HG03025 (cell line): ENCODE results near the gene UST.
"Not testable (repeated sequence)": the region's sequence is repeated elsewhere in the genome, so short reads cannot be mapped to it uniquely, and the experiment has no call there.

ENCODE experiments used
- ATAC-seq: cut with Tn5 transposase; IDR thresholded peaks from one replicate; pipeline ENCODE4 v1.9.1; 2021; ENCODE audit warnings: mild to moderate bottlenecking, moderate library complexity; ENCODE audit not compliant: unreplicated experiment, low FRiP score

The UST gene

DNA sequence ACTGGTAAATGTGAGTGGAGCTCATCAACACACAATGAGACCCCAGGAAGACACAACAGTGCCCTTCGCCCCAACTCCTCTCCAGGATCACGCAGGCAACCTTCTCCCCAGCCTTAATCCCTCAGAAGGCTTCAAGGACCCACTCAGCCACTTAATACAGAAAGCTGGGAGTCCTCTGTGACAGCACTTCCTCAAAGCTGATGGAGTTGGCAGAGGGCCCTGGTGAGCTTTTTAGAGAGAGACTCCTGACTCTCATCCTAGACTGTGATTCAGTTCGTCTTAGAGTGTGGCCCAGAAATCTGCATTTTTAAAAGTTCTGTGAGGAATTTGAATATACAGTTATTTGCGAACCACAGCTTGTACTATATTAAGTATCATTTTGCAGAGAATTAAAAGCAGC lies 187.7 kb downstream of the UST start:
- no peak for ATAC-seq

DNA sequence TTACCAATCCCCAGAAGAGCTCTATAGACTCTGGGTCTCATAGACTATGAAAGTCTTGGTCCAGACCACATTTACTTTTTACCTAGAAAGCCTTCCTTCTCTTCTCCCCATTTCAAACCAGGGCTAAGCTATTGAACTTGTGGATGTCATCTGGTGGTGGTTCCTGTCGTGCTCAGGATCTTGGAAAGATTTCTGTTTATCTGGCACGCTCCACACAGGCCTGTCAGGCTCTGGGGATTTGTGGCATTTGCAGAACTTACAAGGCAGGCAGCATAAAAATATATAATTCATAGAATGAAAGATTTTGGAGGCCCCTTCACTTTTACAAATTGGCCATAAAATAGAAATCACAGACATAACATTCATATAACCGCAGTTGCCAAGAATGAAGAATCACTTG lies 188.1 kb downstream of the UST start:
- no peak for ATAC-seq

DNA sequence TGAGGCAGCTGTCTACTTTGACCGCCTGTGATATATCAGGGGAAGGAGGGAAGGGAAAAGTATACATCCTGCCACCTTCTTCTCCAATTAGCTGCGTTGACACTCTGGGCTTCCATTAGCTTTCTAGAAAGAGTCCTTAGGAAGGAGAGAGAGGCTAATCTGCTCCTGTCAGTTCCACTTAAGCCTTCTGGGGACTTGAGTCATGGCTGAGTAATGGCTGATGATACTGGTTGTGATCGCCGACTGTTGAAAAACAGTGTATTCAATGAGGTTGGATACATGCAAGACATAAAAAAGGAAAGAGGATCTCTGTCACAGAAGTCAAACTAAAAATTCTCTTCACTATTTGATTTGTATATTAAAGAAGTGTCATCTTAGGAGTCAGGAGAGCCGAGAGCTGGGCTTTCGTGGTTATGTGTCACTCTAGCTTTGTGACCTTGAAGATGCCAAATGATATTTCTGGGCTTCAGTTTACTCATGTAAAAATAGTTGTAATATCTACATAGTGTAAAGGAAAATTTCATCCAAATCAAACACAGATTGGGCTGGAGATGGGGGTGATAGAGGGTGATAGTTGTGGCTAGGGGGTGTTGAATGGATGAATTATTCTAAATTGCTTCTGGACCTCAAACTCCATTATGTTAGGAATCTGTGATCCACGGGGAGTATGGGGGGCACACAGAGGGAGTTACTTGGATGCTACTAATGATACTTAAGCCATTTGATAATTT lies 189.0 kb downstream of the UST start:
- ATAC-seq: no peak

DNA sequence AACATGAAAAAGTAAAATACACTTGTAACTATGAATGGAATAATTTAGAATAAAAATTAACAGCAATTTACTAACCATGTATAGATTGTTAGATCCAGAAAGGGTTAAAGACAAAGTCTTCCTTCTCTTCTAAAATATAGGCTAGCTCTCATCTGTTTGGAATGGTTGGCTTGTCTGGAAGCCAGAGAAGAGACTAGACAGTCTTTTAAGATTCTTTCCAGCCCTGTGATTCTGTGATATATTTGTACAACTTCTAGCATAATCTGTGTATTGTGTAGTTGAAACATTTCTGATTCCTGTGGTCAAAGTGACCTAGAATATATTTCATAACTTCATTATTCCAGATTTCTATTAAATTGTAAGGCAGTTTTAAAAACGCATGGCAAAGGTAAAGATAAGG lies 196.6 kb downstream of the UST start:
- no peak for ATAC-seq

DNA sequence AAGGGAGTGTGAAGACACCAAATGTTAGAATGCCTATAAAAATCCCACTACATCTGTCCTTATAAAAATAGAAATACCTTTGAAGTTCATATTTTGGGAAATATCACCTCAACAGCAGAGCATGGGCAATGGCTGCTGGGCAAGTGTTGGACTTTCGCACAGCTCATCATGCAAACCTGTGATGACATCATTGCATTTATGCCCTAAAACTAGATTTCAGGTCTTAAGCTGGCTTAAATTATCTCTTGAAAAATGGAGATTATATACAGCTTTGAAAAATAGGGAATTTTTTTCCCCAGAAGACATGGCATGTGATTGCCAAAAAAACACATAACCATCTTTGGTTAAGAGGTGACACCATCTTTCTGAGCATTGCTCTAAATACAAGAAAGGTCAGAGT lies 197.8 kb downstream of the UST start:
- ATAC-seq: no peak

DNA sequence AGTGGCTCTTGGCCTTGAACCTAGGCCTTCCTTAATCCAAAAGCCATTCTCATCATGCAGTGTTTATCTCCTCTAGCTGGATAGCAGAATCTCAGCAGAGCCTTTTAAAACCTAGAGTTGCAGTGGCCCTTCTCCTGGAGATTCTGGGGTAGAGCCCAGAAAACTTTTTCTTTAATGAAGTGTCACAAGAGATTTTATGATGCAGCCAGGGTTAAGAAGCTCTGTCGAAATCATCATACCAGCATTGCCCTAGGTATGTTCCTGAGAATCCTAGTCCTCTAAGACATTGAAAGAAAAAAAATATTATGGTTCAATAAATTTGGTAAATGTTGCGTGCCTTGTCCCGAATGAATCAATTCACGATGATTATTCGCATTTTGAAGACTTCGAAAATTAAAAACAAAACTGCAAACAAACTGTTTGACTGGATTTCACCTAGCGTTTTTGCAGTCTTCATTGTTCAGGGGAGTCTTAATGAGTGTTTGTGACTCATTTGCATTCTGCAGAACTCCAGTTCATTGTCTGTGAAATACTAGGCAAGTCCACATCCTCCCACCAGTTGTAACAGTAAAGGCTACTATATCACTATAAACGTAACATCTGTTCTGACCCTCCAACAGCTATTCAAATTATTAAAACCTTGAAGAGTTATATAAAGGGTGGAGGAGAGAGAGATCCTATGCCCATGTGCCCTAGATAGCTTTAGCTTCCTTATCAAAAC lies 198.6 kb downstream of the UST start:
- ATAC-seq: no peak

DNA sequence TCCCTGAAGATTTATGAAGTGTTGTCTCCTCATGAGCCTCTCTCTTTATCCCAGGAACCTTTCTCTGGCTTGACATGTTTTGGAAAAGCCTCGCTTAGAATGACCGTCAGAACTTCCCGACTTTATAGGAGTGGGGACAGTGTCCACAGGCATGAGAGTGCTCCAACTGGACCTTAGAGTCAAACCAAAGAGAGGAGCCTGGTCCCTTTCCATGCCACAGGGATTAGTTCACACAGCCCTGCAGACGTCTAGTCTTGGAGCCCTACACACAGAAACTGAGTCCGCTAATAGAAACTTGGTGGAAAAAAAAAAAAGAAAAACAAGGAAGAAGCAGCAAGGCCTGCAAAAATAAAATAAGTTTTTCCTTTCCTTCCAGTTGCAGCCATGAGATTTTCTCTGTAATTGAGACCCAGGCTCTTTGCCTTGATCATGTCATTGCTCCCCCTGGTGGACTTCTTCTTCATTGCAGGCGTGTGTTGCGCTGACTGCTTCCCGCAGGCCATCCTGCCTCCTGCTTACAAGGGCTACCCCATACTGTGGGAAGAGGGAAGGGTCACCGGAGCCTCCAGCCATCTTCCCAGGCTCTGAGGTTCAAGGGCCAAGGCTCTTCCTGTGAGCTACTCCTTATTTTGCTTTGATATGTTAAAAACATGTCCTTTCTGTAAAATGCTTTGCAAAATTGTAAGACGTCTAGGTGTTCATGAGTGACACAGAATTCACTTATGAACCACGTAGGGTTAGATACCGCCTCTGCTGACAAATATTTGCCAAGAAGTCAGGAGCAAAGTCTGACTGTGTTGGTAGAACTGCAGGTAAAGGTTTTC lies 201.0 kb downstream of the UST start:
- ATAC-seq: peak; percentile 71

DNA sequence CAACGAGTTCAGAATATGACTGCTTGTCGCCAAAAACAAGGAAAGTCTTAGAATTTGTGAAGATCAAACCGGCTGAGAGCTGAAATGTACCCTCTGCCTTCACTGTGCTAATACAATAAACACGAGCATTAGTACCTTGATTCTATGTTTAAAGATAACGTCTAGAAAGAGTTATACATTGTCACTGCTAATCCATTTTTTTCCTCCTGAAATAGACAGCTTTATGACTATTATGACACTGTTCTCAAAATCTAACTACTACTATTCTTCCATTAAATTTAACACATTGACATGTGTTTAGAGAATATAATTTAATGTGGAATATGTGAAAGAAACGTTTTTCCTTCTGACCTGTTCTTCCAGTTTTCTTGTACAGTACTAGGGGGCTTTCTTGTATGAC lies 204.8 kb downstream of the UST start:
- no peak for ATAC-seq

DNA sequence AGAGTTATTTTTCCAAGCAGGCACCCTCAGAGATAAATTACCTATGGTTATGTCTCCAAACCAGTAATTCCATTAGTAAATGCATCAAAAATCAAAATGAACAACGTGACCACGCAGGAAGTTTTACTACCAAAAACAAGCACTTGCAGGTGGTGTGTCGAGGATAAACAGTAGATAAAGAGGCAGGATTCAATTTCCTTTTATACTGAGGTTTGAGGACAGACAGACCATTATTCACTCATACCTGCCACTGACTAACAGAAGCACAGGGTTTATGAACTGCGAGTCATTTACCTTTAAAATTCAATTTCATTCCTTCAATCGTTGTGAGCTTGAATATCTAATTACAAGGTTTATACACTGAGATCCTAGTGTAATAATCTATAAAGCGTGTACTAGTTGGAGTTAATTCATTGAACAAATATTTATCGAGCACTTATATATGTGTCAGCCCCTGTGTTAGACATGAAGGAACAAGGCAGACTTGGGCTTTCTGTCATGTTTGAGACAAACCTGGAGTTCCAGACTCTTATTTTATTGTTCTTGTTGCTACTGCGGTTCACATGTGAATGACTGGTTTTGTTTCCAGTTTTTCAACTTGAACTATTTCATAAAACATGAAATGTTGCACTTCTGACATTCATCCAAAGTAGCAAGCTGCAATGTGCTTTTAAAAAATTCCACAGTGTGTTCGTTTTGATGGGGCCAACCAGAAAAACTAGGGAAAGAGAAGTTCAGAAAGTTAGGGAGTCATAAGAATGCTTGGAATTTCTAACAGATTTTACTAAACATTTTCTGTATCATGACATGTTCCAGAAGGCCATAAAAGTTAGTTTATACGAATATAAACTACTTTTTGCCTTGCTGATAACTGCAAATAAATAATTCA lies 205.6 kb downstream of the UST start:
- ATAC-seq: no peak

DNA sequence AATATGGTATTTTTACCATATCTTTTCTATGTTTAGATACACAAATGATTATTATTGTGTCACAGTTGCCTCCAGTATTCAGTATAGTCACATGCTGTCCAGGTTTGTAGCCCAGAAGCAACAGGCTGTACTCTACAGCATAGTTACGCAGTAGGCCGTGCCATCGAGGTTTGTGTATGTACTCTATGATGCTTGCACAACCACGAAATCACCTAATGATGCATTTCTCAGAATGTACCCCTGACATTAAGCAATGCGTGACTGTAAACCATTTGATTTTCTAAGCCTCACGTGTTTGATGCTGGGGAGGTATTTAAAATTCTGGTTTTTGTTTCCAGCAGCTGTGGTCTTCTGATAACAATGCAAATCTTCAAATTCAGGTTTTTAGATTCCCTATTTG lies 207.6 kb downstream of the UST start:
- no peak for ATAC-seq

DNA sequence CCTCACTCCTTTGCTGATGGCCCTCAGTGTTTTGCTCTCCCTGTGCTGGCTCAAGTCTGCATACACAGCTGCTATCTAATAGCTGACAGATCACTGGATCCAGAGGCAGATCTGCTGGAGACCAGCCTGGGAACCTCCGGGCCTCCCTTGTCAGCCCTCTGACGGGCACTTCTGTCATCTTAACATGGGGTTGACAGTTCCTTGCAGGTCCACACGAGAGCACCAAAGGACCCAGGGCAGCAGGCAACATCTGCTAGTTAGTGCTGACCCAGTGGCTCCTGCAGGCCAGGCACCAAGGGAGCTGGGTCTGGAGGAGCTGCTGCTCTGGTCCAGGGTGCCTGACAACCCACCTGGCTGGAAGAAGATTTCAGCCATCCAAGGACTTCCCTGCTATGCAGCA lies 208.1 kb downstream of the UST start:
- no peak for ATAC-seq

DNA sequence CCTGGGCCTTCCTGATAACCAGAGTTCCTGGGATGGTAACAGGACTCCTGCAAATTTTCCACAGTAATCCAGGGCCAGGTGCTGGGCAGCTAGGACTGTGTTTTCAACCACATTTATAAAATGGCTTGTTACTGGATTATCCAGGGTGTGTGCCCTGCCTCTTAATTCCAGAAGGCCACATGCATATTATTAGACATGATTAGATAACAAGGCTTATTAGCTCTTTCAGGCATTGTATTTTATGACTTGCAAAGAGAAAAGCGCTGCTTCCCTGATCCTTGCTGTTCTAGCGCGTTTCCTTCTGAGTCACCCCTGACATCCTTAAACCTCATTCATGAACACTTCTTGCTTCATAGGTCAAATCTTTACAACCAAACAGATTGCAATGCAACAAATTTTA lies 208.6 kb downstream of the UST start:
- ATAC-seq: no peak

DNA sequence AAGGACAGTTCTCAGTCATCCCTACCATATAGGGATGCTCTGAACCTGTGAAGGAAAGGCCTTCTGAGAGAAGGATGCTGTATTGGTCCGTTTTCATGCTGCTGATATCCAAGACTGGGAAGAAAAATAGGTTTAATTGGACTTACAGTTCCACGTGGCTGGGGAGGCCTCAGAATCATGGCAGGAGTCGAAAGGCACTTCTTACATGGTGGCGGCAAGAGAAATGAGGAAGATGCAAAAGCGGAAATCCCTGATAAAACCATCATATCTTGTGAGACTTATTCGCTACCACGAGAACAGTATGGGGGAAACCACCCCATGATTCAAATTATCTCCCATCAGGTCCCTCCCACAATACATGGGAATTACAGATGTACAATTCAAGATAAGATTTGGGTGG lies 209.3 kb downstream of the UST start:
- not testable (repeated sequence) for ATAC-seq

DNA sequence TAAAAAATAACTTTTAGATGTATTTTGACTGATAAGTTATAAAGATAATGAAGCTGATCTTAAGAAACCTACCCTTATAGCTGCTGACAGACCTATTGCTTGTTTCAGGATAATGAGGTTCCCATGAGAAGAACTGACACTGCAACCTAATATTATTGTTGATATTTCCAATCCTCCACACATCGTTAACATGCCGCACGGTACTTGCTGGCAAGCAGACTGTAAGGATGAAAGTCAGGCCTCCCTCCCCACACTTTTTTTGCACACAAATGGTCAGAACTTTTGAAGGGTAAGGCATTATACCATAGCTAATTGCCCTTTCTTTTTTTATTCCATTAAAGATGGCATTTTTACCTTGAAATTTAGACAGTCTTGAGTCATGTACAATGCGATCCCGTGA lies 210.9 kb downstream of the UST start:
- no peak for ATAC-seq

DNA sequence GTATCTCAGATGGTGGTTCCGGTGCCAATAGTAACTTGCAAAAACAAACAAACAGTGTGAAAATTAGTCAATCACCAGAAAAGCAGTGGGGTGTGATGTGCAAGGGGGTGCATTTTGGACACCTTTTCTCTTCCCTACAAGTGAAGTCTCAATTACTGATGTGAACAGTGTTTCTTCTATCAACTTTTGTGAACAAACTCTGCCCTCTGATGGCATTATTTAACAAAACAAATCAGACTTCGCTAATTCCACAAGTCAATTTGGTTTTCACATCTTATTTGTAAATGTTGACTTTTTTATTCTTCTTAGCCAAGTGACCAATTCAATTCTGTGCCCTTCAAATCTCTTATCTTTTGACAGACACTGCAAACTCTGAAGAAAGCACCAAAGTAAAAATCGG lies 212.2 kb downstream of the UST start:
- ATAC-seq: no peak

DNA sequence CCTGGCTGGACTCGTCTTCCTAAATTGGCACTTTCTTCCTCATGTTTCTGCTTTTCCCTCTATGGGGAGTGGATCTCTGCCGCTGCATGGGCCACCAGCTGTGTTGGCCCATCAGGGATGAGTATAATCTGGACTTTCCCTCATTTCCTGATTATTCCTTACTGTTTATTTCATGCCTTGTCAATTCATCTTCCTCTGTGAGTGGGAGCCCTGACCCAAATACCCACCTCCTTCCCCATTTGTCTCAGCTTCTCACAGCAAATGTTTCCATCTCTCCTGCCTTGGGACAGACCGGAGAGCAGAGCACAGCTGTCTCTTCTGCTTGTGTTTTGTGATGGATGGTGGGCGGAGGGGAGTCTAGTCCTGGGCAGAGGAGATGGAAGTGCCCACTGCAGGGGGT lies 212.7 kb downstream of the UST start:
- no peak for ATAC-seq

DNA sequence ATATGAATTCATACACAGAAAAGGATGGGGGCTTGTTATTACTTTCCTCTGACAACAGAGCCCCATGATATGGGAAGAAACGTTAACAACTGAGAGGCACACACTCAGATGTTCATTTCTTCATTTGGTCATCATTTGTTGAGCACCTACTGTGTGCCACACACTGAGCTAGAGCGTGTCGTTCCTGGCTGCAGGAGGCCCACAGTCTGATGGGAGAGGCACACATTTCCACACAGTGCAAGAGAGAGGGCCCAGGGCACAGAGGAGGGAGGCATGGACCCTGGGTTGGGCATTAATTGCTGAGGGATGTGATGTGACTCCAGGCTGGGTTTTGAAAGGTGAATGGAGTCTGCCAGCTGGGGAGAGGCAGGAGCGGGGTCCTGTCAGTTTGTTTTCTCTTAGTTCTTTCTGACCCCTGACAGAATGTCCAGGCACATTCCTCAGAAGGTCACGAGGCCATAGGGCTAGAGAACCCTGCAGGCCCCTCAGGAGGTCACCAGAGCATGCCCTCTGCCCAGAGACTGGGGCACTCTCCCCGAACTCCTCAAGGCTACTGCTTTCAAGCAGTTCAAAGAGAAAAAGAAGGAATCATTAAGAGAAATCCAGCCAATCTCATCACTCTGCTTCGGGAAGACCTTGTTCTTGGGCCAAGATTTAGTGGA lies 216.2 kb downstream of the UST start:
- no peak for ATAC-seq

DNA sequence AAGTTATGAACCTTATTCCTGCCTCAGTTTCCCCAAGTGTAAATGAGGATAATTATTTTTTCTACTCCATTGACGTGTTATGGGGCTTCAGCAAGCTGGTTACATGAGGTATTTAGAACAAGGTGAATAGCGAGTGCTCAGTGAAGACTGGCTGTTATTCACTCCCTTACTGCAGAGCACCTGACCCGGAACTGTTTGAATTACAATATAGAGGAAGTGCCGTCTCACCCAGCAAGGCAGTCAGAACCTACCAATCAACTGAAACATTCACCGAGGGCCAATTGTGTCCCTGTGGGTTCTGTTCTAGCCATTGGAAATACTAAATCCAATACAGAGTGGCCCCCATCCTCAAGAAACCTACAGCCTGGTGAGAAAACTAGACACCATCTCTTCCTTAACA lies 216.9 kb downstream of the UST start:
- no peak for ATAC-seq

DNA sequence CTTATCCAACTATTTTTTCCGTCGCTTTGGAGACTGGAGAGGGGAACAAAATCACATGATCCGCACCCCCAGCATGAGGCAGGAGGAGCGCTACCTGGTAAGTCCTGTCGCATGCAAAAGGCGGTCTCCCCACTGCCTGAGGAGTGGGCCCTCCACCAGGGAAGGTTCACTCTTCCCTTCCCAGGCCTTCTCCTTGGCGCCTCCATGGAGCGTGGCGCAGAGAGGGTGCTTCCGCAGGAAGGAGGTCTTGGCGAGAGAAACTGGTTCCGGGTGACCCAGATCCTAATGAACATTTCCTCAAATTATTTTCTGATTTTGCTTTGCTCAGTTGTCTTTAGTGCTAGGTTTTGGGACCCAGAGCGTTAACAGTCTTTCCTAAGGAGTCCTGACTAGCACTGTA lies 217.6 kb downstream of the UST start:
- no peak for ATAC-seq

DNA sequence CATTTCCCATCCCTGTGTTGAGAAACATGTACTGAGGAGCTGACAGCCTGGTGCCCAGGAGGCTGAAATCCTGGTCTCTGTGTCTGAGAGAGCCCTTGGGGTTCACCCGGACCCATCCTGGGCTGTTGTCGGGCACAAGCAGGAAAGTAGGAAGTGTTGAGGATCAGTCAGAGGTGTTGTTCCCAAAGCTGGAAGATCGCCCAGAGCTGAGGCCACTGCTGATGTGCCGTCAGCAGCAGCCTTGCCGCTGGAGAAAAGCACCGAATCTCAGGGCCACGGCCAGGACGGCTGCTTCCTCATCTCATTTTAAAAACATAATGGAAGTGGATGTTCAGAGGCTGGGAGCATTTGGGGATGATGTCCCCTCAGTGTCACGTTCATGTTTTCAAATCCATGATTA lies 218.5 kb downstream of the UST start:
- ATAC-seq: no peak
